K562 (cell line): ENCODE results near the gene CTRL. TPM values are rescaled to one million over a fixed set of nuclear protein-coding genes. Genes with fewer than 3 reads are reported as not detected.

Experiments used
- ATAC-seq: fragments of 200-7000 bp; cut with Tn5 transposase; 3 replicates; pipeline ENCODE4 v1.9.1; 2020; ENCODE audit warnings: moderate library complexity
- BruUV-seq: library from RNA; stranded (reverse); fragments of 400-500 nt; replicated peaks from 2 replicates; lab custom pipeline; 2021; lab: Mats Ljungman, UMichigan
- CTCF ChIA-PET: fragments of 300-600 bp; formaldehyde crosslinking; extraction: SDS; loops from one replicate; lab custom pipeline; 2021; ENCODE audit warnings: low intra/inter-chr PET ratio; lab: Yijun Ruan, JAX
- POLR2A ChIA-PET: fragments of 300-600, 350-650 bp; sonication (Branson Sonifier 250); formaldehyde crosslinking; extraction: SDS; loops from one replicate; lab custom pipeline; 2021; ENCODE audit warnings: antibody characterized with exemption, inconsistent platforms; lab: Yijun Ruan, JAX
- DNase-seq, 4 experiments: peaks; one replicate each; pipeline versions ENCODE4 v3.0.0 to v3.0.0-alpha.2; 2011 to 2018; ENCODE audit warnings: low spot score in 3 of 4, mixed read lengths in 3 of 4; ENCODE audit errors: extremely low read depth in 1 of 4
- FAIRE-seq: peaks from 2 replicates; lab custom pipeline; 2011; peaks lifted over from hg19 to GRCh38; lab: Jason Lieb, UNC
- H2AFZ ChIP-seq: 2 replicates; pipeline ENCODE4 v1.6.0; 2011; ENCODE audit warnings: low read depth, low read length, control low read depth, inconsistent platforms
- H3K27ac ChIP-seq: fragments of 200-600 bp; 3 replicates; pipeline ENCODE4 v1.8.0; 2011; ENCODE audit warnings: low read depth, mild to moderate bottlenecking, control low read depth, inconsistent platforms, low read length, moderate library complexity, mixed read lengths; ENCODE audit errors: extremely low read depth
- H3K27me3 ChIP-seq, 2 experiments: fragments of 300-600 bp in 1 of 2; 2 replicates in 1 of 2; 3 replicates in 1 of 2; pipeline versions ENCODE4 v1.6.0 to v1.8.0; 2011; ENCODE audit warnings: inconsistent platforms in 2 of 2, low read length in 2 of 2, mild to moderate bottlenecking in 1 of 2, mixed read lengths in 1 of 2, moderate library complexity in 1 of 2; ENCODE audit not compliant: control insufficient read depth in 2 of 2, insufficient read depth in 2 of 2
- H3K36me3 ChIP-seq: fragments of 300-600 bp; 3 replicates; pipeline ENCODE4 v1.8.0; 2011; ENCODE audit warnings: mild to moderate bottlenecking, low read length, inconsistent platforms; ENCODE audit not compliant: control insufficient read depth, insufficient read depth
- H3K4me1 ChIP-seq, 2 experiments: fragments of 200-600 bp in 1 of 2; replicated peaks in 1 of 2; 2 replicates in 1 of 2; 3 replicates in 1 of 2; pipeline versions ENCODE4 v1.5.1 to v1.8.0; 2011; ENCODE audit warnings: inconsistent platforms in 2 of 2, low read length in 2 of 2, mild to moderate bottlenecking in 1 of 2, mixed read lengths in 1 of 2, moderate library complexity in 1 of 2; ENCODE audit not compliant: control insufficient read depth in 2 of 2, insufficient read depth in 2 of 2
- H3K4me2 ChIP-seq: 2 replicates; pipeline ENCODE4 v1.6.1; 2011; ENCODE audit warnings: low read length, control low read depth, inconsistent platforms, mixed read lengths; ENCODE audit not compliant: insufficient read depth
- H3K4me3 ChIP-seq: fragments of 200-600 bp; sonication (generic), shearing (Covaris generic); 2 replicates; pipeline ENCODE4 v1.5.1; 2016; ENCODE audit warnings: control low read depth, inconsistent platforms
- H3K79me2 ChIP-seq: fragments of 200-600 bp; 3 replicates; pipeline ENCODE4 v1.8.0; 2011; ENCODE audit warnings: low read length, inconsistent platforms; ENCODE audit not compliant: control insufficient read depth, insufficient read depth
- H3K9ac ChIP-seq, 2 experiments: 2 replicates each; pipeline versions ENCODE4 v1.6.0 to v1.6.1; 2011; ENCODE audit warnings: low read depth in 2 of 2, low read length in 2 of 2, control low read depth in 1 of 2, inconsistent platforms in 1 of 2, mild to moderate bottlenecking in 1 of 2, mixed read lengths in 1 of 2; ENCODE audit not compliant: insufficient read depth in 1 of 2
- H3K9me1 ChIP-seq: one replicate; pipeline ENCODE4 v1.6.0; 2011; ENCODE audit warnings: inconsistent platforms, mild to moderate bottlenecking, low read length, moderate library complexity; ENCODE audit not compliant: control insufficient read depth, insufficient read depth
- H3K9me3 ChIP-seq: replicated peaks from 2 replicates; pipeline ENCODE4 v1.5.1; 2011; ENCODE audit warnings: low read depth, low read length, inconsistent platforms; ENCODE audit not compliant: control insufficient read depth, insufficient read depth
- H4K20me1 ChIP-seq: replicated peaks from 2 replicates; pipeline ENCODE4 v1.6.1; 2011; ENCODE audit warnings: low read length, inconsistent platforms, mixed read lengths; ENCODE audit not compliant: control insufficient read depth, insufficient read depth
- CCAR2 ChIP-seq: fragments of 200-400 bp; formaldehyde crosslinking; IDR thresholded peaks from 2 replicates; pipeline ENCODE4 v1.6.1; 2017; ENCODE audit warnings: mild to moderate bottlenecking, low read depth, low read length
- FOXM1 ChIP-seq, 2 experiments: fragments of 450-650 bp in 1 of 2; sonication (generic) in 1 of 2; formaldehyde crosslinking in 1 of 2; IDR thresholded peaks; 2 replicates each; pipeline versions ENCODE4 v1.6.1 to v1.9.0; 2017 to 2022; ENCODE audit warnings: low read depth in 2 of 2, mild to moderate bottlenecking in 2 of 2, missing genetic modification reagents in 1 of 2, moderate library complexity in 1 of 2
- MED1 ChIP-seq: sonication (generic); formaldehyde crosslinking; IDR thresholded peaks from 2 replicates; pipeline ENCODE4 v1.8.1; 2023; ENCODE audit warnings: missing genetic modification reagents, borderline replicate concordance
- NFE2L1 ChIP-seq: fragments of 450-650 bp; IDR thresholded peaks from 2 replicates; pipeline ENCODE4 v1.6.1; 2016; ENCODE audit warnings: missing genetic modification characterization, low read depth, mild to moderate bottlenecking, missing compliant biosample characterization, moderate library complexity, borderline replicate concordance
- SIN3A ChIP-seq, 2 experiments: fragments of 150-350 bp in 1 of 2; IDR thresholded peaks; 2 replicates each; pipeline ENCODE4 v1.6.1; 2011 to 2016; ENCODE audit warnings: borderline replicate concordance in 2 of 2, low read depth in 2 of 2, low read length in 2 of 2, mild to moderate bottlenecking in 2 of 2, moderate library complexity in 2 of 2; ENCODE audit not compliant: control insufficient read depth in 1 of 2
- SREBF2 ChIP-seq: sonication (generic); formaldehyde crosslinking; IDR thresholded peaks from 2 replicates; pipeline ENCODE4 v1.4.0; 2020; ENCODE audit warnings: mild to moderate bottlenecking, missing genetic modification reagents
- TAF1 ChIP-seq: IDR thresholded peaks from 2 replicates; pipeline ENCODE4 v1.6.1; 2011; ENCODE audit warnings: mild to moderate bottlenecking, low read length, moderate library complexity; ENCODE audit not compliant: insufficient read depth, control insufficient read depth, severe bottlenecking; ENCODE audit errors: extremely low read depth
- TFAP4 ChIP-seq: sonication (generic); formaldehyde crosslinking; IDR thresholded peaks from 2 replicates; pipeline ENCODE4 v1.8.0; 2022; ENCODE audit warnings: missing genetic modification reagents, mild to moderate bottlenecking, moderate library complexity, borderline replicate concordance
- THRAP3 ChIP-seq: fragments of 450-650 bp; IDR thresholded peaks from 2 replicates; pipeline ENCODE4 v1.6.1; 2016; ENCODE audit warnings: mild to moderate bottlenecking, inconsistent platforms, borderline replicate concordance
- ZNF561 ChIP-seq: fragments of 450-650 bp; formaldehyde crosslinking; conservative IDR thresholded peaks from 2 replicates; pipeline ENCODE4 v1.4.0; 2020; ENCODE audit warnings: mild to moderate bottlenecking, moderate library complexity
- WGBS: fragments of 100-300 bp; shearing (Covaris generic); methylation state at CpG from one replicate; pipeline ENCODE4 v1.1.6; 2016; ENCODE audit warnings: low coverage, mixed read lengths; ENCODE audit not compliant: insufficient coverage; ENCODE audit errors: missing lambda C conversion rate; 5-methylcytosine and 5-hydroxymethylcytosine counted together
- in situ Hi-C: fragments of 300-500 bp; cut with MboI; formaldehyde crosslinking; loops from 4 replicates; pipeline ENCODE4 v1.15.0; 2018; ENCODE audit warnings: inconsistent platforms, mixed read lengths
- intact Hi-C: fragments of 100-400 bp; cut with micrococcal nuclease; formaldehyde crosslinking; loops from 2 replicates; pipeline ENCODE4 v1.14.2; 2022
- polyA plus RNA-seq, 8 experiments: library from polyadenylated mRNA; depleted of rRNA in 4 of 8; stranded (reverse) in 5 of 8; unstranded in 3 of 8; fragments of >200 nt; fragmentation: Nextera tagmentation in 2 of 8; fragmentation: Illumina TruSeq in 1 of 8; extraction: Ambion mirVana in 2 of 8; extraction: Trizol in 1 of 8; gene quantifications; 2 replicates each; pipeline versions ENCODE4 v1.2.1 to v1.2.3, GENCODE V29; 2011 to 2014; ENCODE audit warnings: inconsistent platforms in 1 of 8, missing spikeins in 1 of 8
- total RNA-seq, 7 experiments: library from RNA; depleted of rRNA in 6 of 7; stranded (reverse); fragments of >200 nt in 6 of 7; fragmentation: Illumina TruSeq in 2 of 7; extraction: Trizol in 2 of 7; gene quantifications; 2 replicates each; pipeline versions ENCODE4 v1.2.1 to v1.2.3, GENCODE V29; 2011 to 2021; ENCODE audit warnings: low replicate concordance in 1 of 7

Gene CTRL
- total and polyA plus RNA-seq, 9 of the 15 experiments (the other 6 are each of a cell fraction or from before 2014, with no cell fraction given) = 1.4 to 5.6 (median 2.5) TPM

- TF ChIP-seq SREBF2 (CRISPR knock-in tag) (no peak), NFE2L1 (tag) (no peak), TAF1 (no peak), THRAP3 (no peak), FOXM1 (IDR thresholded peaks at IDR 0.05; ENCODE audit: low read depth) (no peak), FOXM1 (CRISPR knock-in tag; IDR thresholded peaks at IDR 0.05; ENCODE audit: low read depth) (no peak), CCAR2 (no peak)
- TF ChIP-seq, all 486 proteins: peak for 7
Measured at GRCh38 chr16:67935101-67935401, 3.4 kb upstream of the CTRL start (continued).

GRCh38 chr16:67934306-67935100, 2.8 kb upstream of the CTRL start:
- in situ Hi-C loops (no loop called here), intact Hi-C loops (loop anchor here (5.0 to 10.0 kb wide), 2 partner anchors 108 to 410 kb away; partner anchors contain the start of gene RIPOR1)
- ChIA-PET POLR2A (interaction anchor here (0.5 to 1.7 kb wide), 22 partner anchors 7 to 421 kb away, joined by 3 to 8 read pairs (median 3); partner anchors contain the start of genes LCAT and PSKH1), CTCF (interaction anchor here (0.7 kb wide), 1 partner anchor 295 kb away, joined by 3 read pairs; no protein-coding TSS in a partner anchor)
- 6% methylated on average over 13 of the region's 13 CpGs for WGBS
- H3K36me3 ChIP-seq = peaks cover 31% of the 10 kb centered on the region; the same call in 2 of the 3 replicates
- H3K27me3 ChIP-seq = no peaks in the 10 kb centered on the region
- FAIRE-seq (peak; percentile 71), ATAC-seq (peak; percentile 16), DNase-seq (peak; percentile 37 to 47 (median 44))
- peak overlapping the region; percentile 99 for H3K4me2 ChIP-seq
- peak overlapping the region; percentile 85 for H3K4me3 ChIP-seq
- H3K79me2 ChIP-seq = peaks cover 42% of the 10 kb centered on the region
- H2AFZ ChIP-seq = peak overlapping the region; percentile 95
- peak overlapping the region; percentile 66 for H3K27ac ChIP-seq
- H3K9me1 ChIP-seq = no peaks in the 10 kb centered on the region
- peaks cover 17 to 65% of the 10 kb centered on the region in 2 experiments for H3K4me1 ChIP-seq
- H3K9ac ChIP-seq = peak overlapping the region; percentile 90 to 98
- H4K20me1 ChIP-seq = no peaks in the 10 kb centered on the region; the same call in 1 of the 2 replicates
- TSS peak; percentile 65 for BruUV-seq
- TF ChIP-seq MED1 (CRISPR knock-in tag) (0 out of 2 replicates have a peak, but pooled peaks have one; percentile 37), TFAP4 (CRISPR knock-in tag) (0 out of 2 replicates have a peak, but pooled peaks have one; percentile 10), SIN3A (IDR thresholded peaks at IDR 0.05; ENCODE audit: borderline replicate concordance in 2 of 2, control insufficient read depth in 1 of 2, low read depth in 2 of 2, low read length in 2 of 2) (peak in 1 of 2 experiments; percentile 47; a peak in 1 of 4 replicates), ZNF561 (CRISPR knock-in tag) (no peak)
- H3K9me3 ChIP-seq = no peaks in the 10 kb centered on the region
